Measurements from ENCODE around the gene RAB31. TPM values are rescaled to one million over a fixed set of nuclear protein-coding genes. Genes with fewer than 3 reads are reported as not detected.

RAB31 gene
- total RNA-seq, 3 donors from 2014 or later: 22.4 to 110 (median 32.4) TPM

- DNase-seq (ENCODE audit: low spot score in 2 of 2): no peak
- intact Hi-C loops (cut with DNase I; ENCODE audit: low total_unique reads): no loop called here
- Histone ChIP-seq H3K27ac (no peak overlapping the region), H3K4me3 (no peak overlapping the region), H3K4me1 (no peaks in the 10 kb centered on the region), H3K36me3 (no peaks in the 10 kb centered on the region), H3K9me3 (no peaks in the 10 kb centered on the region), H3K27me3 (no peaks in the 10 kb centered on the region)
- TF ChIP-seq POLR2AphosphoS5 (IDR thresholded peaks at IDR 0.05) (no peak), POLR2A (IDR thresholded peaks at IDR 0.05) (no peak)
- TF ChIP-seq, protein P1, sequence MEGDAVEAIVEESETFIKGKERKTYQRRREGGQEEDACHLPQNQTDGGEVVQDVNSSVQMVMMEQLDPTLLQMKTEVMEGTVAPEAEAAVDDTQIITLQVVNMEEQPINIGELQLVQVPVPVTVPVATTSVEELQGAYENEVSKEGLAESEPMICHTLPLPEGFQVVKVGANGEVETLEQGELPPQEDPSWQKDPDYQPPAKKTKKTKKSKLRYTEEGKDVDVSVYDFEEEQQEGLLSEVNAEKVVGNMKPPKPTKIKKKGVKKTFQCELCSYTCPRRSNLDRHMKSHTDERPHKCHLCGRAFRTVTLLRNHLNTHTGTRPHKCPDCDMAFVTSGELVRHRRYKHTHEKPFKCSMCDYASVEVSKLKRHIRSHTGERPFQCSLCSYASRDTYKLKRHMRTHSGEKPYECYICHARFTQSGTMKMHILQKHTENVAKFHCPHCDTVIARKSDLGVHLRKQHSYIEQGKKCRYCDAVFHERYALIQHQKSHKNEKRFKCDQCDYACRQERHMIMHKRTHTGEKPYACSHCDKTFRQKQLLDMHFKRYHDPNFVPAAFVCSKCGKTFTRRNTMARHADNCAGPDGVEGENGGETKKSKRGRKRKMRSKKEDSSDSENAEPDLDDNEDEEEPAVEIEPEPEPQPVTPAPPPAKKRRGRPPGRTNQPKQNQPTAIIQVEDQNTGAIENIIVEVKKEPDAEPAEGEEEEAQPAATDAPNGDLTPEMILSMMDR (IDR thresholded peaks at IDR 0.05): no peak
Observed at GRCh38 chr18:9696112-9696511, 12.0 kb upstream of the RAB31 start.

GRCh38 chr18:9696701-9697100 is 11.4 kb upstream of the RAB31 start:
- Histone ChIP-seq H3K27ac (no peak overlapping the region), H3K36me3 (no peaks in the 10 kb centered on the region), H3K4me1 (no peaks in the 10 kb centered on the region), H3K4me3 (no peak overlapping the region), H3K9me3 (no peaks in the 10 kb centered on the region), H3K27me3 (no peaks in the 10 kb centered on the region)
- no peak for DNase-seq (ENCODE audit: low spot score in 2 of 2)
- TF ChIP-seq, protein P1 (IDR thresholded peaks at IDR 0.05): no peak
- TF ChIP-seq POLR2AphosphoS5 (IDR thresholded peaks at IDR 0.05) (no peak), POLR2A (IDR thresholded peaks at IDR 0.05) (no peak)
- intact Hi-C loops (cut with DNase I; ENCODE audit: low total_unique reads): no loop called here

GRCh38 chr18:9697121-9697520 is 11.0 kb upstream of the RAB31 start:
- Histone ChIP-seq H3K4me1 (no peaks in the 10 kb centered on the region), H3K9me3 (no peaks in the 10 kb centered on the region), H3K27ac (no peak overlapping the region), H3K27me3 (no peaks in the 10 kb centered on the region), H3K36me3 (no peaks in the 10 kb centered on the region), H3K4me3 (no peak overlapping the region)
- no peak for DNase-seq (ENCODE audit: low spot score in 2 of 2)
- TF ChIP-seq POLR2A (IDR thresholded peaks at IDR 0.05) (no peak), POLR2AphosphoS5 (IDR thresholded peaks at IDR 0.05) (no peak)
- TF ChIP-seq, protein P1 (IDR thresholded peaks at IDR 0.05): no peak
- intact Hi-C loops (cut with DNase I; ENCODE audit: low total_unique reads): no loop called here

GRCh38 chr18:9698497-9698896 is 9.6 kb upstream of the RAB31 start:
- Histone ChIP-seq H3K27me3 (no peaks in the 10 kb centered on the region), H3K27ac (no peak overlapping the region), H3K9me3 (no peaks in the 10 kb centered on the region), H3K36me3 (no peaks in the 10 kb centered on the region), H3K4me3 (no peak overlapping the region), H3K4me1 (no peaks in the 10 kb centered on the region)
- no peak for DNase-seq (ENCODE audit: low spot score in 2 of 2)
- TF ChIP-seq POLR2AphosphoS5 (IDR thresholded peaks at IDR 0.05) (no peak), POLR2A (IDR thresholded peaks at IDR 0.05) (no peak)
- TF ChIP-seq, protein P1 (IDR thresholded peaks at IDR 0.05): no peak
- intact Hi-C loops (cut with DNase I; ENCODE audit: low total_unique reads): no loop called here

DNA sequence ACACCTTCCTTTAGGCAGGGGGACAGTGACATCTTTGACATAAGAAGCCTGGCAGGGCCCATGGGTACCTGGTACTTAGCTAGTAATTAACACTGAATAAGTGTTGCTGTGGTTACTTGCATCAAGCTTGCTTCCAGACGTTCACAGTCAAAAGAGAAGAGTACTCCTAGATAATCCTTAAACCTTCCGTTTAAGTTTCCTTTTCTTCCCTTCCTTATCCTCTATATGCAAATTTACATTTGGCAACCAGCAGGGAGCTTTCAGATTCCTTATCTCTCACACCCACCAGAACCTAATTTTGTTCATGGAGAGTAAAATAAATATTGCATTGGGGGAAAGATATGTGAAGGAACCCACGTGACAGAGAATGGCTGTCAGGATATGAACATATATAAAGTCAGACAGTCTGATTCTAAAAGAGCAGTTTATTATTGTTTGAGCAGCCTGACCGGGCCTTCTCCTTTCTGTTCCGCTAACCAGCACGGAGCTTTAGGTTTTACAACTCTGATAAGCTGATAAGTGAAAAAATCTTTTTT is 7.8 kb upstream of the RAB31 start:
- no peak overlapping the region for H3K27ac ChIP-seq
- no peak for DNase-seq (ENCODE audit: low spot score in 2 of 2)
- no peaks in the 10 kb centered on the region for H3K4me1 ChIP-seq
- no peaks in the 10 kb centered on the region for H3K36me3 ChIP-seq
- intact Hi-C loops (cut with DNase I; ENCODE audit: low total_unique reads): no loop called here
- no peak overlapping the region for H3K4me3 ChIP-seq
- H3K9me3 ChIP-seq: no peaks in the 10 kb centered on the region
- TF ChIP-seq POLR2AphosphoS5 (IDR thresholded peaks at IDR 0.05) (no peak), POLR2A (IDR thresholded peaks at IDR 0.05) (no peak)
- TF ChIP-seq, protein P1 (IDR thresholded peaks at IDR 0.05): no peak
- no peaks in the 10 kb centered on the region for H3K27me3 ChIP-seq

All from breast epithelium (tissue), 4 donors.